Germinal center (tissue), 1 donor: ENCODE measurements around the gene COL4A1.

Experiments
- DNase-seq: peaks from one replicate; pipeline ENCODE4 v3.0.0; 2012; ENCODE audit warnings: mixed read lengths, low spot score

The COL4A1 gene

GRCh38 chr13:110341445-110342244, 34.7 kb upstream of the COL4A1 start:
- no peak for DNase-seq

- DNase-seq, result no peak
Observed at GRCh38 chr13:110340812-110341444, 34.0 kb upstream of the COL4A1 start.

- no peak for DNase-seq
Observed at GRCh38 chr13:110339975-110340550, 33.1 kb upstream of the COL4A1 start.

- no peak for DNase-seq
Observed at GRCh38 chr13:110339263-110339662, 32.3 kb upstream of the COL4A1 start.

DNA sequence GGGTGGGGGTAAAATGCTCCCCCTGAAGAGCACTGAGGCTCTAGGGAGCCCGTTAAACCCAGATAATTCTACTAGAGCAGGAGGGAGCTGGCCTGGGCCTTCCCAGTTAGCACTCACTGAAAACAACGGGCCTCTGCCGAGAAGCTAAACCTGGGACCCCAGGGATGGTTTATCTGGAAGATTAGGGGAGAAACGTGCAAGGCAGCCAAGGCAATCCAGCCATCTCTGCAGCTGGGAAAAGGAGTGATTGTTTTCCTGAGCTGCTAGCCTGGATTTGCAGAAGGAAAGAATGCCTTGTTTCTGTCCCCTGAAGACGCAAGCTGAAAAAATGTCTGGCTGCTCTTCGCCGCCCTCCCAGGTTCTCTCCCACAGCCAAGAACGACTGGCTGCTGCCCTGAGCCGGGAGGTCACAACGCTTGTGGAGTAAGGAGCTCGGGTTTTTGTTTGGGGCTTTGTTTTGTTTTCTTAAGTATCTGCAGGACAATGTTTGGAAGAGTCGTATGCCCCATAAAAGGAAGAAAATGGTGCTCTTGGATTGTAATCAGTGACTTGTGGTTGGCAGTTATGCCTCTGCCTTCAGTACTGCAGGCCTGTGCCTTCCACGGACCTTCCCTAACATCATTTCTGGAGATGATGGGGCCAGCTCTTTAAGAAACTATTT, 31.6 kb upstream of the COL4A1 start:
- DNase-seq, result no peak

GRCh38 chr13:110337247-110337646, 30.3 kb upstream of the COL4A1 start:
- DNase-seq, result no peak

DNA sequence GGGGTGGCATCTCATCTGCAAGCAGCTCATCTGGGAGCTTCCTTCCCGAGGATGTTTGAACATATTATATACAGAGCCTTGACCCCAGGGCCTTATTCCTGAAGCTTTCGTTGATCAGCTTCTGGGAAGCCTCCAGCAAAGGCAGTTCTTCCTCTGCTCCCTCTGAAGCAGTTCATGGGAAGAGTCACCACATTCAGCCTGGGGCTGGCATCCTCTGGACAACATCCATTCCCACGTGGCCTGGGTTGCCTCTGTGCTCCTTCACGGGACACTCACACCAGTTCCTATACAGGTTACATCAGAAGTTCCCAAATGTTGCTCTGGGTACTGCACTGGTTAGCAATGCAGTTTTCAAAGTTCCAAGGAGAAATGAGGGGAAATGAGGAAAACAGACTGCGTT, 29.7 kb upstream of the COL4A1 start:
- no peak for DNase-seq

GRCh38 chr13:110336108-110336507, 29.2 kb upstream of the COL4A1 start:
- no peak for DNase-seq

- DNase-seq, result no peak
Observed at GRCh38 chr13:110334841-110335490, 28.0 kb upstream of the COL4A1 start.

- no peak for DNase-seq
Observed at GRCh38 chr13:110334256-110334655, 27.3 kb upstream of the COL4A1 start.

GRCh38 chr13:110333837-110334236, 26.9 kb upstream of the COL4A1 start:
- no peak for DNase-seq

- no peak for DNase-seq
Observed at GRCh38 chr13:110332750-110333149, 25.8 kb upstream of the COL4A1 start.

- DNase-seq, result no peak
Observed at GRCh38 chr13:110331362-110331761, 24.4 kb upstream of the COL4A1 start.

DNA sequence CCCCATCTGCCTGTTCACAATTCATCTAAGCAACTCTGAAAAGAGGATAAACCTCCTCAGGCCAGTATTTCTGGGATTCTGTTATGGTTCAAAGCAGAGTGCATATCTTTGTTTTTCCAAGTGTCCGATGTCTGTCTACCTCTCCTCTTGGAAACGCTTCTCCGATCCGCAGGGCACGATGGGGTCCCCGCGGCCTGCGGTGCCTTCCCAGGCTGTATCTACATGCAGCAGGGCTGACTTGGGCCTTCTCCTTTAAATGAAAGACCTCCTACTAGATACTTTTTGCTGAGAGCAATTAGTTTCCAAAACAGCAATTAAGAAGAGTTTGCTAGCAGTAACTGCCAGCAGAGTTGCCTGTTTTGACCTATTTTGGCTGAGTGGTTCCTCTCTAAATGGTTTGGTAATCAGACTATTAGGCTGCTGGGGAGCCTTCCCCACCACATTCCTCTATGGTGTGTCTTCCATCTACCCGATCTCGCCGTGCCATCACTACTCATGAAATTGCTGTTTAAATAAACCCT, 23.6 kb upstream of the COL4A1 start:
- DNase-seq, result no peak

- DNase-seq, result no peak
Observed at GRCh38 chr13:110329798-110330461, 23.0 kb upstream of the COL4A1 start.

DNA sequence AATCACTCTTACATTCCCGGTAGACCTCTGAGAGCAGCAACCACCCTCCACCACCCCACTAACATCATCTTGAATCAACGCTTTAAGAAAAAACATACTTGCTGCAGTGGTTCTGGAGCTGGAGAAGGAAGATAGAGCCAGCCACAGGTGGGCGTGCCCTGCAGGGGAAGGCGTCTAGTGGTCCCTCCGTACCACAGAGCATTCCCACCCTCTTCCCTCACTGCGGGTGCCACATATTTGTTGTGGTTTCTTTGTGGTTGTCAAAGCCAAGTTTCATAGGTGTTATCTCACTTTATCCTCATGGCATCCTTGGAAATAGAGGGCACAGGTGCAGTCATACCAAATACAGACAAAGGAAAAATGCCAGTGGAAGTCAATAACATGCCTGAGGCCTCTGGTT, 22.3 kb upstream of the COL4A1 start:
- no peak for DNase-seq

DNA sequence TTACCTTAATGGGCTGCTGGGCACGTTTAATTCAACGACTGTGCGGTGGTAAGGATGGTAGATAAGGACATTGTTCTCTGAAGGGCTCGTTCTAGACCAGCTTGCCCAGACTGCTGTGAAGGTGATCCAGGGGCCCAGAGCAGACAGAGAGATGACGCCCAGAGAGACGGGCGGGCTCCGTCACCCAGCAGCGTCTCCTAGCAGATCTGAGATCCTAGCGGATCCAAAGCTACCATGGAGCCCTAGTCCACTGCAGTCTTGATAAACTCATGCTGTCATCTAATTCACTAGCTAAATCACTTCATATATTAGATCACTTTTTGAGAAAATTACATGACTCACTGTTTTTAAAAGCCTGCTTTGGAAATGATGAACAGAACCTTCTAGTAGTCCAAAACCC, 21.6 kb upstream of the COL4A1 start:
- DNase-seq, result no peak

- DNase-seq, result no peak
Observed at GRCh38 chr13:110327051-110327721, 20.2 kb upstream of the COL4A1 start.

DNA sequence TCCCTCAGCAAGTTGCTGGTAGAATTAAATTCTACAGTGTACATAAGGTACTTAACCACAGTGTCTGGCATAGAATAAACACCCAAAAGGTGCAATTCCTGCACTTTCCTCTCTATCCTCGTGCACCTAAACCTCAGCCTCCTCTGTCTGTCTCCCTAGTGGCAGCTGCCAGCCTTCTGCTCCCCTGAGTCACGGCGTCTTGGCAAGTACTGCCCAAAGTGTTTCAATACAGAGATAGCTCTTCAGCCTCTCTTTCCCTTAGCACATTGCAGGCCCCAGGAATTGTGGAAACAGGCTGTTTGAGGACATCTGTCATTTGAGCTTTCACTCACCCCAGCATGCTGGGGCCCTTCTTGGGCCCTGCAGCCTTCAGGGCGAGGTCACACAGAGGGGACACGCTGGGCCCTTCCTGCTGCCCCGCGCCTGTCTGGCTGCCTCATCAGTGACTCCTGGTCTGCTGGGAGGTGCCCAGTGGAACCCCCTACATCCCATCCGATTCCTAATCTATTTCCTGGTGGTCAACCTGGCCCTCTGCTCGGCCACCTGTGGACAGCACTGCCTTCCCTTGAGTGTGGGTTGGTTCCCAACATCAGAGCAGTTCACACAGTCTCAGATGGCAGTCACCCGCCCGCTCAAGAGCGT, 19.4 kb upstream of the COL4A1 start:
- DNase-seq, result no peak

GRCh38 chr13:110324026-110324749, 17.2 kb upstream of the COL4A1 start:
- DNase-seq, result no peak
